Neural cell (in vitro differentiated cells): Measurements from ENCODE around the gene THADA. TPM values are rescaled to one million over a fixed set of nuclear protein-coding genes. Genes with fewer than 3 reads are reported as not detected.

ENCODE experiments used
- H2AFZ ChIP-seq: fragments of 200-600, 300-800 bp; sonication (generic), shearing (Covaris generic); 2 replicates; pipeline ENCODE4 v1.6.0; 2014; ENCODE audit warnings: low read depth, mild to moderate bottlenecking, antibody characterized with exemption, low read length, moderate library complexity
- H3F3A ChIP-seq: fragments of 200-600 bp; shearing (Covaris generic); 2 replicates; pipeline ENCODE4 v1.6.1; 2016; ENCODE audit warnings: mild to moderate bottlenecking, moderate library complexity, mixed read lengths, antibody characterized with exemption, low read length; ENCODE audit not compliant: insufficient read depth, poor library complexity, severe bottlenecking
- H3K27ac ChIP-seq: fragments of 200-600, 300-800 bp; sonication (generic), shearing (Covaris generic); 2 replicates; pipeline ENCODE4 v1.5.1; 2014; ENCODE audit warnings: mild to moderate bottlenecking, low read length, moderate library complexity
- H3K27me3 ChIP-seq: fragments of 300-800, 200-600 bp; sonication (generic), shearing (Covaris generic); 2 replicates; pipeline ENCODE4 v1.6.0; 2014; ENCODE audit warnings: mild to moderate bottlenecking, low read depth, low read length, moderate library complexity; ENCODE audit not compliant: insufficient read depth
- H3K36me3 ChIP-seq: fragments of 300-800, 200-600 bp; sonication (generic), shearing (Covaris generic); 2 replicates; pipeline ENCODE4 v1.5.1; 2014; ENCODE audit warnings: mild to moderate bottlenecking, antibody characterized with exemption, low read length, moderate library complexity; ENCODE audit not compliant: insufficient read depth
- H3K4me2 ChIP-seq: fragments of 300-800, 200-600 bp; sonication (generic), shearing (Covaris generic); 2 replicates; pipeline ENCODE4 v1.6.0; 2014; ENCODE audit warnings: mild to moderate bottlenecking, low read length
- H3K4me3 ChIP-seq: fragments of 300-800, 200-600 bp; sonication (generic), shearing (Covaris generic); 2 replicates; pipeline ENCODE4 v1.5.1; 2014; ENCODE audit warnings: mild to moderate bottlenecking, low read length, moderate library complexity
- H3K79me2 ChIP-seq: fragments of 200-600 bp; shearing (Covaris generic); replicated peaks from 2 replicates; pipeline ENCODE4 v1.6.0; 2014; ENCODE audit warnings: mild to moderate bottlenecking, low read length, moderate library complexity; ENCODE audit not compliant: insufficient read depth
- H3K9ac ChIP-seq: fragments of 300-800, 200-600 bp; sonication (generic), shearing (Covaris generic); 2 replicates; pipeline ENCODE4 v1.6.1; 2016; ENCODE audit warnings: mild to moderate bottlenecking, low read length, mixed read lengths
- H3K9me2 ChIP-seq: fragments of 200-600 bp; shearing (Covaris generic); 2 replicates; pipeline ENCODE4 v1.6.1; 2016; ENCODE audit warnings: mild to moderate bottlenecking, low read length, mixed read lengths; ENCODE audit not compliant: insufficient read depth
- H3K9me3 ChIP-seq: fragments of 200-600, 300-800 bp; sonication (generic), shearing (Covaris generic); 2 replicates; pipeline ENCODE4 v1.6.1; 2016; ENCODE audit warnings: mild to moderate bottlenecking, mixed run types, low read length, moderate library complexity, mixed read lengths
- H4K20me1 ChIP-seq: fragments of 200-600 bp; shearing (Covaris generic); 2 replicates; pipeline ENCODE4 v1.6.1; 2016; ENCODE audit warnings: mild to moderate bottlenecking, mixed run types; ENCODE audit not compliant: insufficient read depth
- CTCF ChIP-seq: fragments of 450-650 bp; IDR thresholded peaks from 2 replicates; pipeline ENCODE4 v1.5.1; 2014; ENCODE audit warnings: antibody characterized with exemption, mild to moderate bottlenecking, moderate library complexity; ENCODE audit not compliant: poor library complexity, severe bottlenecking
- EP300 ChIP-seq: fragments of 450-650 bp; conservative IDR thresholded peaks from 2 replicates; pipeline ENCODE4 v1.6.1; 2014; ENCODE audit warnings: antibody characterized with exemption, mild to moderate bottlenecking, moderate library complexity; ENCODE audit not compliant: poor library complexity, severe bottlenecking
- EZH2 ChIP-seq: fragments of 200-600, 300-800 bp; shearing (Covaris generic), sonication (generic); IDR thresholded peaks from 2 replicates; pipeline ENCODE4 v1.6.1; 2014; ENCODE audit warnings: antibody characterized with exemption, low read length, borderline replicate concordance, mild to moderate bottlenecking; ENCODE audit not compliant: insufficient read depth, poor library complexity, severe bottlenecking
- MXI1 ChIP-seq: fragments of 450-650 bp; conservative IDR thresholded peaks from 2 replicates; pipeline ENCODE4 v1.6.1; 2014; ENCODE audit warnings: antibody characterized with exemption, mild to moderate bottlenecking; ENCODE audit not compliant: poor library complexity, severe bottlenecking
- POLR2AphosphoS5 ChIP-seq: IDR thresholded peaks from 2 replicates; pipeline ENCODE4 v1.6.1; 2012
- RAD21 ChIP-seq: fragments of 450-650 bp; conservative IDR thresholded peaks from 2 replicates; pipeline ENCODE4 v1.6.1; 2014; ENCODE audit warnings: antibody characterized with exemption, mild to moderate bottlenecking, moderate library complexity
- REST ChIP-seq: IDR thresholded peaks from 2 replicates; pipeline ENCODE4 v1.6.1; 2012; ENCODE audit warnings: borderline replicate concordance
- SMC3 ChIP-seq: fragments of 450-650 bp; conservative IDR thresholded peaks from 2 replicates; pipeline ENCODE4 v1.6.1; 2014; ENCODE audit warnings: antibody characterized with exemption, mild to moderate bottlenecking, moderate library complexity; ENCODE audit not compliant: poor library complexity
- TAF1 ChIP-seq: IDR thresholded peaks from 2 replicates; pipeline ENCODE4 v1.6.1; 2012; ENCODE audit warnings: low read depth
- polyA plus RNA-seq: library from polyadenylated mRNA; depleted of rRNA; stranded (reverse); fragments of >200 nt; gene quantifications from 2 replicates; pipeline ENCODE4 v1.2.3, GENCODE V29; 2014

THADA gene
- polyA plus RNA-seq, 1 donor from 2014 or later, result 8.5 TPM

GRCh38 chr2:43513796-43514195 lies 82.0 kb downstream of the THADA start:
- H3K27me3 ChIP-seq, result no peaks in the 10 kb centered on the region
- no peak overlapping the region for H3K4me3 ChIP-seq
- H3K9me3 ChIP-seq, result no peaks in the 10 kb centered on the region
- H3F3A ChIP-seq, result no peaks in the 10 kb centered on the region
- H3K9me2 ChIP-seq, result no peaks in the 10 kb centered on the region
- TF ChIP-seq SMC3 (no peak), EP300 (no peak), MXI1 (no peak), POLR2AphosphoS5 (no peak), EZH2 (no peak), REST (no peak), RAD21 (no peak), CTCF (no peak), TAF1 (no peak)
- no peak overlapping the region for H3K4me2 ChIP-seq
- H3K36me3 ChIP-seq, result no peaks in the 10 kb centered on the region
- no peak overlapping the region for H3K27ac ChIP-seq
- no peak overlapping the region for H2AFZ ChIP-seq
- no peaks in the 10 kb centered on the region for H3K79me2 ChIP-seq
- H3K9ac ChIP-seq, result no peak overlapping the region
- H4K20me1 ChIP-seq, result no peaks in the 10 kb centered on the region

- no peaks in the 10 kb centered on the region for H4K20me1 ChIP-seq
- TF ChIP-seq POLR2AphosphoS5 (no peak), MXI1 (no peak)
- H3K9me2 ChIP-seq, result no peaks in the 10 kb centered on the region
- no peak overlapping the region for H2AFZ ChIP-seq
- no peaks in the 10 kb centered on the region for H3F3A ChIP-seq
- no peaks in the 10 kb centered on the region for H3K79me2 ChIP-seq
- no peak overlapping the region for H3K27ac ChIP-seq
- H3K36me3 ChIP-seq, result no peaks in the 10 kb centered on the region
- H3K9me3 ChIP-seq, result no peaks in the 10 kb centered on the region
- no peak overlapping the region for H3K4me2 ChIP-seq
- H3K9ac ChIP-seq, result no peak overlapping the region
- no peaks in the 10 kb centered on the region for H3K27me3 ChIP-seq
- H3K4me3 ChIP-seq, result no peak overlapping the region
Observed at GRCh38 chr2:43513216-43513615, 82.6 kb downstream of the THADA start.

GRCh38 chr2:43511199-43511598 lies 84.6 kb downstream of the THADA start:
- Histone ChIP-seq H3F3A (no peaks in the 10 kb centered on the region), H3K4me3 (no peak overlapping the region), H3K9ac (no peak overlapping the region), H3K27ac (no peak overlapping the region), H3K9me2 (no peaks in the 10 kb centered on the region), H3K4me2 (no peak overlapping the region), H3K79me2 (no peaks in the 10 kb centered on the region), H4K20me1 (no peaks in the 10 kb centered on the region), H2AFZ (no peak overlapping the region), H3K27me3 (no peaks in the 10 kb centered on the region), H3K9me3 (no peaks in the 10 kb centered on the region), H3K36me3 (no peaks in the 10 kb centered on the region)
- TF ChIP-seq TAF1, result no peak
- no peak for TF ChIP-seq POLR2AphosphoS5
- no peak for TF ChIP-seq RAD21
- TF ChIP-seq EZH2, result no peak
- TF ChIP-seq REST, result no peak
- TF ChIP-seq EP300, result no peak
- no peak for TF ChIP-seq MXI1
- TF ChIP-seq CTCF, result no peak
- TF ChIP-seq SMC3, result no peak
